Endothelial cell of umbilical vein (primary cell): Measurements from ENCODE around the gene ECHDC1. TPM values are rescaled to one million over a fixed set of nuclear protein-coding genes. Genes with fewer than 3 reads are reported as not detected.

Experiments
- BruUV-seq: library from RNA; stranded (reverse); fragments of 400-500 nt; replicated peaks from 2 replicates; lab custom pipeline; 2021; lab: Mats Ljungman, UMichigan
- CTCF ChIA-PET: fragments of 300-600, 350-600 bp; sonication (Branson Sonifier 250); formaldehyde crosslinking; loops from one replicate; lab custom pipeline; 2021; ENCODE audit warnings: antibody characterized with exemption, inconsistent platforms; lab: Charles Lee
- POLR2A ChIA-PET: fragments of 300-600, 350-600 bp; sonication (Branson Sonifier 250); formaldehyde crosslinking; loops from one replicate; lab custom pipeline; 2021; ENCODE audit warnings: antibody characterized with exemption, inconsistent platforms; lab: Charles Lee
- DNase-seq: peaks from one replicate; pipeline ENCODE4 v3.0.0-alpha.2; 2011; ENCODE audit warnings: low read depth, low spot score
- FAIRE-seq: peaks from 2 replicates; lab custom pipeline; 2011; peaks lifted over from hg19 to GRCh38; lab: Jason Lieb, UNC
- H2AFZ ChIP-seq: 2 replicates; pipeline ENCODE4 v1.6.0; 2012; ENCODE audit warnings: low read depth, low read length, control low read depth, inconsistent platforms
- H3K27ac ChIP-seq: 2 replicates; pipeline ENCODE4 v1.5.1; 2011; ENCODE audit warnings: low read depth, mild to moderate bottlenecking, control low read depth, low read length, moderate library complexity; ENCODE audit not compliant: insufficient read depth
- H3K27me3 ChIP-seq, 2 experiments: 2 replicates each; pipeline versions ENCODE4 v1.6.0 to v1.6.1; 2011; ENCODE audit warnings: low read length in 2 of 2, mixed read lengths in 1 of 2; ENCODE audit not compliant: control insufficient read depth in 2 of 2, insufficient read depth in 2 of 2
- H3K36me3 ChIP-seq, 2 experiments: 2 replicates in 1 of 2; 3 replicates in 1 of 2; pipeline ENCODE4 v1.5.1; 2011; ENCODE audit warnings: low read length in 2 of 2, mild to moderate bottlenecking in 1 of 2, moderate library complexity in 1 of 2; ENCODE audit not compliant: control insufficient read depth in 2 of 2, insufficient read depth in 2 of 2; ENCODE audit errors: extremely low read depth in 1 of 2
- H3K4me1 ChIP-seq: 3 replicates; pipeline ENCODE4 v1.5.1; 2011; ENCODE audit warnings: mild to moderate bottlenecking, low read length; ENCODE audit not compliant: control insufficient read depth, insufficient read depth; ENCODE audit errors: extremely low read depth
- H3K4me2 ChIP-seq: 2 replicates; pipeline ENCODE4 v1.6.1; 2011; ENCODE audit warnings: low read length, control low read depth, mixed read lengths; ENCODE audit not compliant: insufficient read depth
- H3K4me3 ChIP-seq, 3 experiments: fragments of 200-600 bp in 1 of 3; sonication (generic), shearing (Covaris generic) in 1 of 3; replicated peaks in 1 of 3; 2 replicates each; pipeline ENCODE4 v1.5.1; 2011 to 2016; ENCODE audit warnings: control low read depth in 3 of 3, low read length in 3 of 3, mild to moderate bottlenecking in 2 of 3, inconsistent platforms in 1 of 3, low read depth in 1 of 3, moderate library complexity in 1 of 3; ENCODE audit not compliant: insufficient read depth in 1 of 3
- H3K79me2 ChIP-seq: 2 replicates; pipeline ENCODE4 v1.6.0; 2012; ENCODE audit warnings: low read length, inconsistent platforms; ENCODE audit not compliant: control insufficient read depth, insufficient read depth
- H3K9ac ChIP-seq: replicated peaks from 2 replicates; pipeline ENCODE3; 2011; ENCODE audit warnings: low read length, control low read depth; ENCODE audit not compliant: insufficient read depth; ENCODE audit errors: extremely low read depth
- H3K9me1 ChIP-seq: replicated peaks from 3 replicates; pipeline ENCODE4 v1.6.0; 2011; ENCODE audit warnings: mild to moderate bottlenecking, low read length; ENCODE audit not compliant: control insufficient read depth, insufficient read depth; ENCODE audit errors: extremely low read depth
- H3K9me3 ChIP-seq: replicated peaks from 2 replicates; pipeline ENCODE4 v1.5.1; 2012; ENCODE audit warnings: low read length, inconsistent platforms; ENCODE audit not compliant: control insufficient read depth, insufficient read depth
- H4K20me1 ChIP-seq: replicated peaks from 2 replicates; pipeline ENCODE3; 2011; ENCODE audit warnings: mild to moderate bottlenecking, low read length; ENCODE audit not compliant: control insufficient read depth, insufficient read depth; ENCODE audit errors: extremely low read depth
- CTCF ChIP-seq, 2 donors: IDR thresholded peaks; 1 replicate in 1 of 2; 2 replicates in 1 of 2; pipeline ENCODE4 v1.5.1; 2011; ENCODE audit warnings: low read length in 2 of 2, mild to moderate bottlenecking in 2 of 2, moderate library complexity in 2 of 2, control low read depth in 1 of 2, inconsistent platforms in 1 of 2, low read depth in 1 of 2; ENCODE audit not compliant: insufficient read depth in 1 of 2; ENCODE audit errors: extremely low read depth in 1 of 2
- EZH2 ChIP-seq: IDR thresholded peaks from 2 replicates; pipeline ENCODE4 v1.6.1; 2012; ENCODE audit warnings: borderline replicate concordance, low read depth, mild to moderate bottlenecking, moderate library complexity, low read length, inconsistent platforms; ENCODE audit not compliant: severe bottlenecking
- FOS ChIP-seq: IDR thresholded peaks from 2 replicates; pipeline ENCODE4 v1.6.1; 2011; ENCODE audit warnings: mild to moderate bottlenecking, low read length, moderate library complexity, borderline replicate concordance; ENCODE audit not compliant: insufficient read depth
- GATA2 ChIP-seq: IDR thresholded peaks from 2 replicates; pipeline ENCODE4 v1.7.0; 2011; ENCODE audit warnings: low read depth, mild to moderate bottlenecking, moderate library complexity, mixed read lengths, low read length; ENCODE audit not compliant: insufficient read length, insufficient read depth
- JUN ChIP-seq: IDR thresholded peaks from 2 replicates; pipeline ENCODE4 v1.6.1; 2011; ENCODE audit warnings: borderline replicate concordance, low read depth; ENCODE audit not compliant: insufficient read length, insufficient read depth
- POLR2AphosphoS5 ChIP-seq: IDR thresholded peaks from 2 replicates; pipeline ENCODE4 v1.6.1; 2012; ENCODE audit warnings: low read depth, mild to moderate bottlenecking, control low read depth, low read length, moderate library complexity; ENCODE audit not compliant: insufficient read depth
- dilution Hi-C: fragments of 300-500 bp; cut with MboI; formaldehyde crosslinking; loops from one replicate; pipeline ENCODE4 v1.15.0; 2019; ENCODE audit warnings: low sequenced_read_pairs; ENCODE audit not compliant: extremely low pct_ligation_motif_present
- intact Hi-C: fragments of 100-400 bp; cut with micrococcal nuclease; formaldehyde crosslinking; loops from one replicate; pipeline ENCODE4 v1.10.0; 2022
- polyA plus RNA-seq, 4 experiments: library from polyadenylated mRNA; depleted of rRNA in 3 of 4; stranded (reverse) in 3 of 4; unstranded in 1 of 4; fragments of >200 nt; gene quantifications; 2 replicates each; pipeline versions ENCODE4 v1.2.1 to v1.2.3, GENCODE V29; 2011 to 2012; ENCODE audit warnings: missing spikeins in 1 of 4
- total RNA-seq: library from RNA; stranded (reverse); gene quantifications from 2 replicates; pipeline ENCODE4 v1.2.3, GENCODE V29; 2021
- TF ChIP-seq, protein P1 (sequence below): IDR thresholded peaks from 2 replicates; pipeline ENCODE4 v1.6.1; 2011; ENCODE audit not compliant: insufficient read depth, insufficient read length

Gene ECHDC1
- total and polyA plus RNA-seq, 2 donors (not counting 3 experiments of a cell fraction or from before 2014, with no cell fraction given), result 8.1 to 36.8 TPM

GRCh38 chr6:127389706-127390105 lies 46.3 kb upstream of the ECHDC1 start:
- no peaks in the 10 kb centered on the region for H4K20me1 ChIP-seq
- no peak for DNase-seq
- H3K9ac ChIP-seq, result no peak overlapping the region
- CTCF ChIA-PET, result interaction anchor here (0.9 to 1.3 kb wide), 3 partner anchors 13 to 88 kb away, joined by 3 read pairs; no protein-coding TSS in a partner anchor
- H3K27me3 ChIP-seq, result no peaks in the 10 kb centered on the region
- no peaks in the 10 kb centered on the region for H3K9me3 ChIP-seq
- H3K9me1 ChIP-seq, result no peaks in the 10 kb centered on the region
- TF ChIP-seq JUN (no peak), GATA2 (no peak), EZH2 (no peak), CTCF (IDR thresholded peaks at IDR 0.05; ENCODE audit: extremely low read depth in 1 of 2, insufficient read depth in 1 of 2, low read depth in 1 of 2, low read length in 2 of 2) (no peak), POLR2AphosphoS5 (no peak), FOS (no peak)
- TF ChIP-seq, protein P1, sequence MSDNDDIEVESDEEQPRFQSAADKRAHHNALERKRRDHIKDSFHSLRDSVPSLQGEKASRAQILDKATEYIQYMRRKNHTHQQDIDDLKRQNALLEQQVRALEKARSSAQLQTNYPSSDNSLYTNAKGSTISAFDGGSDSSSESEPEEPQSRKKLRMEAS, result no peak
- intact Hi-C loops (no loop called here), dilution Hi-C loops (no loop called here)
- H3K36me3 ChIP-seq, result no peaks in the 10 kb centered on the region
- POLR2A ChIA-PET, result no interaction called here
- no peaks in the 10 kb centered on the region for H3K79me2 ChIP-seq
- no peaks in the 10 kb centered on the region for H3K4me1 ChIP-seq
- no peak overlapping the region for H3K27ac ChIP-seq
- H3K4me2 ChIP-seq, result no peak overlapping the region
- H2AFZ ChIP-seq, result no peak overlapping the region
- FAIRE-seq, result no peak
- no TSS peak for BruUV-seq
- H3K4me3 ChIP-seq, result no peak overlapping the region
